ENCODE data around the gene PAXIP1. TPM values are rescaled to one million over a fixed set of nuclear protein-coding genes. Genes with fewer than 3 reads are reported as not detected.

The PAXIP1 gene
- total RNA-seq, 2 donors from 2014 or later: 10.5 to 10.6 TPM

GRCh38 chr7:155007947-155008346 lies 5.0 kb upstream of the PAXIP1 start:
- no peak overlapping the region for H3K27ac Mint-ChIP-seq
- ATAC-seq (no peak), DNase-seq (no peak)
- no peaks in the 10 kb centered on the region for H3K27me3 Mint-ChIP-seq
- peaks cover 12% of the 10 kb centered on the region for H3K4me1 Mint-ChIP-seq
- no peaks in the 10 kb centered on the region for H3K9me3 ChIP-seq (ENCODE audit: control insufficient read depth, low read length, poor library complexity, severe bottlenecking)
- H3K36me3 Mint-ChIP-seq (ENCODE audit: low read depth): no peaks in the 10 kb centered on the region
- no peak overlapping the region for H3K4me3 Mint-ChIP-seq

DNA sequence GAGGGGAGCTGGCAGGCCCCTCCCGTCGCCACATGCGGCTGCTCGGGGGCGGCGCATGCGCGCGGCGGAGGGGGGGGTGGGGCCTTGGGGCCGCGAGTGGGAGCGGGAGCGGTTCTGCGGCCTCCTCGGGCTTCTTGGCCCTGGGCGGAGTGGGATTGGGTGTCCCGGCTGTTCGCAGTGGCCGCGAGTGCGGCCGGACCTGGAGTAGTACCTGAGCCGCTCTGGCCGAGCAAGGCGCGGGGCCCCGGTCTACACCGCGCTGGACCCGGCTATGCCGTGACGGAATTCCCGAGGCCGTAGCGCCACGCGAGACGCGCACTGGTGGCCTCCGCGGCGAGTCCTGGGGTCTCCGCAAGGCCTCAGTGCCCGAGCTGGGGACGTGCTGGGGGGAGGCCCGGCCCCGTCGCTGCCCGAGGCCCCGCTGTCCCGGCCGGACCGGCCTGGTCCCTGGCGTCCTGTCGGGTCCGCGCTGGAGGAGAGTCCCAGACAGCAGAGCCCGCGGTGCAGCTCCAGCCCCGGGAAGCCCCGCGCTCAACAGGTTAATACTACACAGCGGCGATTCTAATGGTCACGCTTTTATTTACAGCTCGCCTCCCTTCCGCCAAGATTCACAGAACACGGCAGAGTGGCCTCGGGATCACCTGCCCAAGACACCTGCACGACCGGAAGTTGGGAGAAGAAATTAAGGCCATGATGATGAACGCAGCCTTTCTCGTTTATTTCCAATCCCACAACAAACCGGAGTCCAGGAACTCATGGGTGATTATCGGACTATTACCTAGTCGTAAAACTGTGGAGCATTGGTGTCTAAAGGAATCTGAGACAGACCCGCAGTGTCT lies 671 bp upstream of the PAXIP1 start:
- DNase-seq (peak; percentile 81 to 90 (median 85)), ATAC-seq (peak; percentile 89)
- no peaks in the 10 kb centered on the region for H3K9me3 ChIP-seq (ENCODE audit: control insufficient read depth, low read length, poor library complexity, severe bottlenecking)
- Mint-ChIP-seq H3K36me3 (ENCODE audit: low read depth) (no peaks in the 10 kb centered on the region), H3K4me1 (peaks cover 9% of the 10 kb centered on the region), H3K4me3 (peak overlapping the region; percentile 93), H3K27me3 (no peaks in the 10 kb centered on the region), H3K27ac (peak overlapping the region; percentile 90)

- H3K27me3 Mint-ChIP-seq: no peaks in the 10 kb centered on the region
- DNase-seq (peak in 2 of 3 donors; percentile 70 to 77), ATAC-seq (no peak)
- no peaks in the 10 kb centered on the region for H3K9me3 ChIP-seq (ENCODE audit: control insufficient read depth, low read length, poor library complexity, severe bottlenecking)
- H3K36me3 Mint-ChIP-seq (ENCODE audit: low read depth): no peaks in the 10 kb centered on the region
- H3K4me1 Mint-ChIP-seq: peaks cover 9% of the 10 kb centered on the region
- H3K4me3 Mint-ChIP-seq: peak overlapping the region; percentile 91
- no peak overlapping the region for H3K27ac Mint-ChIP-seq
Measured at GRCh38 chr7:155002411-155003091, 373 bp downstream of the PAXIP1 start.

- ATAC-seq: no peak
- Mint-ChIP-seq H3K4me3 (peak overlapping the region; percentile 91), H3K27me3 (no peaks in the 10 kb centered on the region), H3K27ac (no peak overlapping the region), H3K36me3 (ENCODE audit: low read depth) (no peaks in the 10 kb centered on the region), H3K4me1 (peaks cover 12% of the 10 kb centered on the region)
- no peaks in the 10 kb centered on the region for H3K9me3 ChIP-seq (ENCODE audit: control insufficient read depth, low read length, poor library complexity, severe bottlenecking)
- no peak for DNase-seq
Measured at GRCh38 chr7:155001756-155002410, 1.0 kb downstream of the PAXIP1 start.

GRCh38 chr7:155000795-155001194 lies 2.1 kb downstream of the PAXIP1 start:
- no peaks in the 10 kb centered on the region for H3K9me3 ChIP-seq (ENCODE audit: control insufficient read depth, low read length, poor library complexity, severe bottlenecking)
- no peaks in the 10 kb centered on the region for H3K27me3 Mint-ChIP-seq
- H3K4me3 Mint-ChIP-seq: no peak overlapping the region
- DNase-seq (no peak), ATAC-seq (no peak)
- H3K36me3 Mint-ChIP-seq (ENCODE audit: low read depth): no peaks in the 10 kb centered on the region
- peaks cover 12% of the 10 kb centered on the region for H3K4me1 Mint-ChIP-seq
- no peak overlapping the region for H3K27ac Mint-ChIP-seq

DNA sequence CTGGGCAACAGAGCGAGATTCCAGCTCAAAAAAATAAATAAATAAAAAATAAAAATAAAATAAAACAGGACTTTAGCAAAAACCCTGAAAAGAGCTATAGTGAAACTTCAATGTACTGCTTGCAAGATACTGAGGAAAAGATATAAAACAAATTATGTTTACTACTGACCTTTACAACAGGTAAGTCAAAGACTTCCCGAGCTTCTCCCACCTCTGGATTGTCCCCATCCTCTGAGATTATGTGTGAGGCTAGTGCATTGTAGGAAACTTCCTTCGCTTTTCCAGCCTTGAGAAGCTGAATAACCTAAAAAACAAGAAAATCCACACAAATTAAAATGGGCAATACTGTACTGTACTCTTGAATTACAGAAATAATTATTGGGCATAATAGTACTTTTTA lies 4.4 kb downstream of the PAXIP1 start:
- Mint-ChIP-seq H3K27ac (no peak overlapping the region), H3K36me3 (ENCODE audit: low read depth) (no peaks in the 10 kb centered on the region), H3K4me1 (peaks cover 11% of the 10 kb centered on the region), H3K4me3 (no peak overlapping the region), H3K27me3 (no peaks in the 10 kb centered on the region)
- DNase-seq (no peak), ATAC-seq (no peak)
- no peaks in the 10 kb centered on the region for H3K9me3 ChIP-seq (ENCODE audit: control insufficient read depth, low read length, poor library complexity, severe bottlenecking)

DNA sequence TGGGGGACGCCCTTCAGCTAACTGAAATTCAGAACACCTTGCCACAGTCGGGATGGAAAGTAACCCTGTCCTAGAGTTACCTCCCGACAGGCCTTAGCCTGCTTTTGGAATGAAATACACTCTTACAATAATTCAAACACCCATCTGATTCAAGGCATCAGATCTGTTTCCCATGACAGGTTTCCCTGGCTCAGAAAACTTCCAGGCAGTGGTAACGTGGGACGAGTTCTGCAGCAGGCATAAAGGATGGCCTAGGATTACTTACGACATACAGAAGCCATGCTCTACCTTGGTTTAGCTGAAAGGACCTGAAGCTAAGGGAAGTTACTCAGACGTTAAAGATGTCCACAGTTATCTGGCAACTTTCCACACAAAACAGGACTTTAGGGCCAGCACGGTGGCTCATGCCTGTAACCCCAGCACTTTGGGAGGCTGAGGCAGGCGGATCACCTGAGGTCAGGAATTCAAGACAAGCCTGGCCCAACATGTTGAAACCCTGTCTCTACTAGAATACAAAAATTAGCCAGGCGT lies 5.0 kb downstream of the PAXIP1 start:
- Mint-ChIP-seq H3K36me3 (ENCODE audit: low read depth) (no peaks in the 10 kb centered on the region), H3K4me1 (peaks cover 12% of the 10 kb centered on the region), H3K27me3 (no peaks in the 10 kb centered on the region), H3K27ac (no peak overlapping the region), H3K4me3 (no peak overlapping the region)
- ATAC-seq (no peak), DNase-seq (no peak)
- H3K9me3 ChIP-seq (ENCODE audit: control insufficient read depth, low read length, poor library complexity, severe bottlenecking): no peaks in the 10 kb centered on the region

DNA sequence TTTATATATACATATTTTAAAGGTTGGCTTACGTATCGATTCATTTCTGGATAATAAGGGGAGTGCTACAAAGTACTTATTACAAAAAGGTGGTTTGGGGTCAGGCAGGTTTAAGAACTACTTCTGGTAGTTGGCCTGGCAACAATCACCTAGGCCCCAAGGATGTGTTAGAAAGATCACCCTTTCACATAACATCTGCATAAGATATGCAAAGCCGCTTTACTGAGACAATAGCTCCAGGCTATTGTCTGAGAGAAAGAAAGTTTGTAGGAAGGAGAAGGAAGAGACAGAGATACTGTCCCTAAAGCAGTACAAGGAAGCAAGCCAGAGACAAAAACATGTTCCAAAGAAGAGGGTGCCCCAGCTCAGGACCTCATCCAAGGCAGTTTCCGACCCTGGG lies 6.2 kb downstream of the PAXIP1 start:
- H3K27me3 Mint-ChIP-seq: no peaks in the 10 kb centered on the region
- peaks cover 11% of the 10 kb centered on the region for H3K4me1 Mint-ChIP-seq
- DNase-seq (no peak), ATAC-seq (no peak)
- H3K27ac Mint-ChIP-seq: peak overlapping the region; percentile 43
- no peaks in the 10 kb centered on the region for H3K36me3 Mint-ChIP-seq (ENCODE audit: low read depth)
- no peaks in the 10 kb centered on the region for H3K9me3 ChIP-seq (ENCODE audit: control insufficient read depth, low read length, poor library complexity, severe bottlenecking)
- H3K4me3 Mint-ChIP-seq: no peak overlapping the region

DNA sequence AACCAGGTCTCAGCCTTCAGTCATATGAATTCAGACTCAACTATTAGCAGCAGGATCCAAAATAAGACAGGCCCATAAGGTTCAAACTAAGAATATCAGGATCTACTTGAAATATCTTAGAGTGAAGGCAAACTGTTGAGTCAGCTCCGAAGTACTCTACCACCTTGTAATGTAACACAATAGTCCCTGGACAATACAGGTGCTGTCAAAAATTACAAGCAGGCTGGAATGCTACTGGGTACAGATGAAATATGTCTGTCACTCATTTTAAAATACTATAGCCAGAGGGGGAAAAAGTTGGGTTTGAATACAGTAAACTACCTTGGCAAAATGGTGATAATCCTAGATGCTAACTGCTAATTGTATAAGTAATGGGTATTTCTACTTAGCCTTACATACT lies 6.8 kb downstream of the PAXIP1 start:
- ATAC-seq: no peak
- H3K4me3 Mint-ChIP-seq: no peak overlapping the region
- no peaks in the 10 kb centered on the region for H3K27me3 Mint-ChIP-seq
- no peak overlapping the region for H3K27ac Mint-ChIP-seq
- H3K4me1 Mint-ChIP-seq: peaks cover 10% of the 10 kb centered on the region
- H3K9me3 ChIP-seq (ENCODE audit: control insufficient read depth, low read length, poor library complexity, severe bottlenecking): no peaks in the 10 kb centered on the region
- H3K36me3 Mint-ChIP-seq (ENCODE audit: low read depth): no peaks in the 10 kb centered on the region
- no peak for DNase-seq

DNA sequence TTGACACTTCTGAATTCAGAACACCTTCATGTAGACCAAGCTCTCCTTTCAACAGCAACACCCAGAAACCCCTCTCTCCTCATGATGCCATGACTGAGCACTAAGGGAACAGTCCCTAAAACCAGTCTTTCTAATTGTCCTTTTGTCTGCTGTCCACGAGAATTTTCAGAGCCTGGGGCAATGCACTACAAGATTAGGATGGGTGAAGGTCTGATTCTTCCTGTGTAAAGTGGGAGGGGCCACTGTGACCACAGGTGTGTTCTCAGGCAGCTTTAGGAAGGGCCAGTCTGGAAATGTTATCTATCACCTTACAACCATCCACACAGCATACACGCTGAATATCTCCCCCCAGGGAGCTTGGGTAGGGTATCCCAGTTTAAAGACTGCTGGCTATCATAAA lies 7.9 kb downstream of the PAXIP1 start:
- H3K9me3 ChIP-seq (ENCODE audit: control insufficient read depth, low read length, poor library complexity, severe bottlenecking): no peaks in the 10 kb centered on the region
- peaks cover 10% of the 10 kb centered on the region for H3K4me1 Mint-ChIP-seq
- ATAC-seq (no peak), DNase-seq (no peak)
- H3K27me3 Mint-ChIP-seq: no peaks in the 10 kb centered on the region
- no peaks in the 10 kb centered on the region for H3K36me3 Mint-ChIP-seq (ENCODE audit: low read depth)
- H3K27ac Mint-ChIP-seq: no peak overlapping the region
- no peak overlapping the region for H3K4me3 Mint-ChIP-seq

DNA sequence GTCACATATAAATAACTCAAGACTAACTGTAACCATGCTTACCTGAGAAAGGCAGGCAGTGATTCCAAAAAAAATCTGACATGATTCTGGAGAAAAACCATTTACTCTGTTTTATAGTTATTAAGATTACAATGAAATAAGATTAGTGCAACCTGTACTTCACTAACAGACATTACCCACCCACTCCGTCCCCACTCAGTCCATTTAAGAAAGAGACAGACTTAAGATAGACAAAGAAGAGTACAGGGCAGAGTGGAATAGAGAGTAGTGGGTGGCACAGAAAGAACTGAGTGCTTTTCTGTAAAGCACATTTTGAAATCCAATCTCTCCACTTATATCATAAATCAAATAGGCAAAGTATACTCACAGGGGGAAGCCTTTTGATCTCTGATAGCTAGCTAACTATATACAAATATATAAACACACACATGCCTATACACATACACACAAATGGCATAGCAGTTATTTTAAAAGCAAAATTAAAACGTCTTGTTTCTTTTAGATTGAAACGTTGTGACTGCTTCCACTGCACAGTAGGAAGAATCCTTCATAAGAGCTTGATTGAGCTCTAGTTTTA lies 11.9 kb downstream of the PAXIP1 start:
- no peaks in the 10 kb centered on the region for H3K9me3 ChIP-seq (ENCODE audit: control insufficient read depth, low read length, poor library complexity, severe bottlenecking)
- DNase-seq: no peak
- H3K4me3 Mint-ChIP-seq: no peak overlapping the region
- peaks cover 10% of the 10 kb centered on the region for H3K36me3 Mint-ChIP-seq (ENCODE audit: low read depth)
- peaks cover 24% of the 10 kb centered on the region for H3K4me1 Mint-ChIP-seq
- no peaks in the 10 kb centered on the region for H3K27me3 Mint-ChIP-seq
- H3K27ac Mint-ChIP-seq: no peak overlapping the region
- no peak for ATAC-seq

DNA sequence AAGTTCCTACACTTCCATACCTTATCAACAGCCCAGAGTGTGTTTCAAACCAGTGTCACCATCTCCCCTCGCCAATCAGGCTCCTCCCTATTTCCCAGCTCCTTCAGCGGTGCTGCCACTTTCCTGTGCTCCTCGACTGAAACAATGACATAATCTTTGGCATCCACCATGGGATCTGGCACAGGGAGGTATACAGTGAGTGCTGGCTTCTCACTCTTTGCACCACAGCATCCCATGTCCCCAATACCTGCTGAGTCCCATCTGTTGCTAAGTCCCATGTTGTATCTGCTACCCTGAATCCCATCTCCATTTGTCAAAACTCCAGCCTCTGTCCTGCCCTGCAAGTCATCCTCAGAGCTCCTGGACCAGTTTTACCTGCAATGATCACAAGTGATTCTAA lies 15.4 kb downstream of the PAXIP1 start:
- Mint-ChIP-seq H3K4me1 (peaks cover 25% of the 10 kb centered on the region), H3K36me3 (ENCODE audit: low read depth) (peaks cover 11% of the 10 kb centered on the region)

More for the DNA sequence above, 15.4 kb downstream of the PAXIP1 start:
- Mint-ChIP-seq H3K4me3 (no peak overlapping the region), H3K27ac (peak overlapping the region; percentile 84), H3K27me3 (no peaks in the 10 kb centered on the region)
- DNase-seq (no peak), ATAC-seq (no peak)
- H3K9me3 ChIP-seq (ENCODE audit: control insufficient read depth, low read length, poor library complexity, severe bottlenecking): no peaks in the 10 kb centered on the region

Data from T-helper 17 cell (primary cell).